Osteoblast (primary cell): Measurements from ENCODE around the gene PLXDC2. TPM values are rescaled to one million over a fixed set of nuclear protein-coding genes. Genes with fewer than 3 reads are reported as not detected.

Experiments used
- DNase-seq: peaks from one replicate; pipeline ENCODE4 v3.0.0; 2011; ENCODE audit warnings: low spot score, mixed read lengths; ENCODE audit not compliant: insufficient read length; ENCODE audit errors: missing footprints
- H2AFZ ChIP-seq: 2 replicates; pipeline ENCODE4 v1.6.0; 2011; ENCODE audit warnings: mild to moderate bottlenecking, low read length
- H3K27ac ChIP-seq: 2 replicates; pipeline ENCODE4 v1.5.1; 2011; ENCODE audit warnings: mild to moderate bottlenecking, low read depth, low read length, moderate library complexity
- H3K27me3 ChIP-seq: 2 replicates; pipeline ENCODE4 v1.6.0; 2012; ENCODE audit warnings: mild to moderate bottlenecking, control low read depth, inconsistent platforms, low read length, moderate library complexity; ENCODE audit not compliant: insufficient read depth
- H3K36me3 ChIP-seq: 2 replicates; pipeline ENCODE4 v1.5.1; 2011; ENCODE audit warnings: mild to moderate bottlenecking, low read length, control low read depth, moderate library complexity; ENCODE audit not compliant: insufficient read depth
- H3K4me1 ChIP-seq: 2 replicates; pipeline ENCODE4 v1.5.1; 2011; ENCODE audit warnings: mild to moderate bottlenecking, low read length, control low read depth, moderate library complexity; ENCODE audit not compliant: insufficient read depth
- H3K4me2 ChIP-seq: 2 replicates; pipeline ENCODE4 v1.6.0; 2011; ENCODE audit warnings: mild to moderate bottlenecking, low read length; ENCODE audit not compliant: insufficient read depth
- H3K4me3 ChIP-seq: fragments of 200-600 bp; sonication (generic); 3 replicates; pipeline ENCODE4 v1.5.1; 2012; ENCODE audit warnings: mild to moderate bottlenecking, low read length, inconsistent platforms; ENCODE audit not compliant: insufficient read depth
- H3K79me2 ChIP-seq: 2 replicates; pipeline ENCODE4 v1.6.0; 2012; ENCODE audit warnings: mild to moderate bottlenecking, low read length, control low read depth, inconsistent platforms; ENCODE audit not compliant: insufficient read depth
- H3K9me3 ChIP-seq: 2 replicates; pipeline ENCODE4 v1.5.1; 2011; ENCODE audit warnings: low read depth, low read length, control low read depth
- H4K20me1 ChIP-seq: 2 replicates; pipeline ENCODE4 v1.6.0; 2012; ENCODE audit warnings: mild to moderate bottlenecking, low read length, control low read depth; ENCODE audit not compliant: insufficient read depth
- total RNA-seq: library from RNA; depleted of rRNA; stranded (reverse); fragments of >200 nt; gene quantifications from 2 replicates; pipeline ENCODE4 v1.2.3, GENCODE V29; 2012
- TF ChIP-seq, protein P1 (sequence below): IDR thresholded peaks from 2 replicates; pipeline ENCODE4 v1.5.1; 2011; ENCODE audit warnings: mild to moderate bottlenecking, low read depth, low read length, moderate library complexity; ENCODE audit errors: extremely low read depth

Gene PLXDC2
- total RNA-seq, 1 donor = 63.3 TPM

DNA sequence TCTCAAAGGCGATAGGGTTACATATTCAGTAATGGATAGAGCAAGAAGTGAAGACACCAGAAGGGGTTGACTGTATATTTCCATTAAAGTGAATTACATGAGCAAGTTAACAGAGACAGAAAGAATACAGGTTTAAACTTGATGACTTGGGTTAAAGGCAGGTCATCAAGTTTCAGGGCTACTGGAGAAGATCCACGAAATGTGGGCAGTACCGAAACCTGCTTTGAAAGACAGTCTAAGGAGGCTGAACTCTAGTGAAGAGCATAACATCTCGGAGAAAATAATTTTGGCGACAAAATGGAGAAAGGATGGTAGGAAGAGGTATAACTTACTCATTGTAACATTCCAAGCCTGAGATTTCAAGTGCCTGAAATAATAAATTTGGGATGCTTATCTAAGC is 26.6 kb upstream of the PLXDC2 start:
- H4K20me1 ChIP-seq = no peaks in the 10 kb centered on the region
- DNase-seq = no peak
- H2AFZ ChIP-seq = no peak overlapping the region
- no peaks in the 10 kb centered on the region for H3K4me1 ChIP-seq
- TF ChIP-seq, protein P1, sequence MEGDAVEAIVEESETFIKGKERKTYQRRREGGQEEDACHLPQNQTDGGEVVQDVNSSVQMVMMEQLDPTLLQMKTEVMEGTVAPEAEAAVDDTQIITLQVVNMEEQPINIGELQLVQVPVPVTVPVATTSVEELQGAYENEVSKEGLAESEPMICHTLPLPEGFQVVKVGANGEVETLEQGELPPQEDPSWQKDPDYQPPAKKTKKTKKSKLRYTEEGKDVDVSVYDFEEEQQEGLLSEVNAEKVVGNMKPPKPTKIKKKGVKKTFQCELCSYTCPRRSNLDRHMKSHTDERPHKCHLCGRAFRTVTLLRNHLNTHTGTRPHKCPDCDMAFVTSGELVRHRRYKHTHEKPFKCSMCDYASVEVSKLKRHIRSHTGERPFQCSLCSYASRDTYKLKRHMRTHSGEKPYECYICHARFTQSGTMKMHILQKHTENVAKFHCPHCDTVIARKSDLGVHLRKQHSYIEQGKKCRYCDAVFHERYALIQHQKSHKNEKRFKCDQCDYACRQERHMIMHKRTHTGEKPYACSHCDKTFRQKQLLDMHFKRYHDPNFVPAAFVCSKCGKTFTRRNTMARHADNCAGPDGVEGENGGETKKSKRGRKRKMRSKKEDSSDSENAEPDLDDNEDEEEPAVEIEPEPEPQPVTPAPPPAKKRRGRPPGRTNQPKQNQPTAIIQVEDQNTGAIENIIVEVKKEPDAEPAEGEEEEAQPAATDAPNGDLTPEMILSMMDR = no peak
- no peaks in the 10 kb centered on the region for H3K79me2 ChIP-seq
- no peak overlapping the region for H3K4me2 ChIP-seq
- no peaks in the 10 kb centered on the region for H3K9me3 ChIP-seq
- no peaks in the 10 kb centered on the region for H3K36me3 ChIP-seq
- no peak overlapping the region for H3K27ac ChIP-seq
- no peaks in the 10 kb centered on the region for H3K27me3 ChIP-seq
- H3K4me3 ChIP-seq = no peak overlapping the region

DNA sequence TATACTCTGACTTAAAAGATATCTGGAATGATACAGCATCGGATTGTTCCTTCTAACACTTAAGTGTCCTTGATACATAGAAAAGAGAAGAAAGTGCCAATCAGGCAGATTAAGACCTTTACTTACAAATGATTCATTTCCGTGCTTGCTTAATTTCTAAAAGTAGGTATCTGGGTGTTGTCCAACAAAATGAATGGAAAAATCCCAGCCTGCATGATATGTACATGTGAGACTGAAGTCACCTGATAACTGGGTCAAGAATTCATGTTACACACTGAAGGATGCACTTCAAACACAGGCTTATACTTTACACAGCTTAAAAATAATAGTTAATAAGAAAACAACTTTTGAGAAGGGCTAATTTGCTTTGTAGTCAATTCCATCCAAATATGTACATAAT is 25.2 kb upstream of the PLXDC2 start:
- TF ChIP-seq, protein P1 = no peak

DNA sequence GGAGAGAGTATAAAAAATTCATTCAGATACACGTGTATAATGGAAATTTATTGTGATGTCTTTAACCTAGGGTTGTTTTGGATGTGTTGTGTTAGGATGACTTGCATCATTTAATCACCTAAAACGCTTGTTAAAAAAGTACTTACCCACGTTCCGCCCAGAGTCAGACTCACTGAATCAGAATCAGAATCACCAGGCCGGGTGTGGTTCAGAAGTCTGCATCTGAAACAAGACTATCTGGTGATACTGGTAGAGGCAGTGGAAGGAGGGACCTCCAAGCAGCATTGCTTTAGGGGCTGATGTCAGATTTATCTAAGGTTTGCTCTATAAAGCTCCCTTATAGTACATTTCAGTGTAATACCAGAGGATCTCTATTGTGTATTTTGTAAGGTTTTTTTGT is 20.5 kb upstream of the PLXDC2 start:
- Histone ChIP-seq H3K4me1 (no peaks in the 10 kb centered on the region), H3K27ac (no peak overlapping the region), H2AFZ (no peak overlapping the region), H3K4me2 (no peak overlapping the region), H3K79me2 (no peaks in the 10 kb centered on the region), H3K4me3 (no peak overlapping the region), H4K20me1 (no peaks in the 10 kb centered on the region), H3K9me3 (no peaks in the 10 kb centered on the region), H3K27me3 (no peaks in the 10 kb centered on the region), H3K36me3 (no peaks in the 10 kb centered on the region)
- TF ChIP-seq, protein P1 = no peak
- no peak for DNase-seq

More for the DNA sequence above, 25.2 kb upstream of the PLXDC2 start:
- H3K4me2 ChIP-seq = no peak overlapping the region
- no peak overlapping the region for H3K27ac ChIP-seq
- DNase-seq = no peak
- H3K79me2 ChIP-seq = no peaks in the 10 kb centered on the region
- H3K4me1 ChIP-seq = no peaks in the 10 kb centered on the region
- no peak overlapping the region for H2AFZ ChIP-seq
- no peaks in the 10 kb centered on the region for H4K20me1 ChIP-seq
- H3K9me3 ChIP-seq = no peaks in the 10 kb centered on the region
- H3K36me3 ChIP-seq = no peaks in the 10 kb centered on the region
- no peaks in the 10 kb centered on the region for H3K27me3 ChIP-seq
- H3K4me3 ChIP-seq = no peak overlapping the region

DNA sequence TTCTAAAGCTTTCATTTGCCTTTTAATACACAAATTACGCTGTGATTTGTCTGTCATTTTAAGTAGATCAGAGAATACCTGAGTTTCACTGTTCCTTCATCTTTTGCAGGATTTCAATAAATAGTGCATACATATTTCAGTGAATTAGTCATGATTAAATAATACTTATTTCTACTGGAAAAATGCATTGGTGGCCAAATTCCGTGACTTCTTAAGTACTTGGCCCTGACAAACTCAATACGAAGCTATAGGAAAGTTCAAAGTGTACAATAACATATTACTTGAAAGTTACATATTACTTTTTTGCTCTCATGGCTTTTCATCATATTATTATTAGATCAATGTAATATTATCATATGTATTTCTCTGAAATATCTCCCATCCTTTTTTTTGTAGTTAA is 16.1 kb upstream of the PLXDC2 start:
- H4K20me1 ChIP-seq = no peaks in the 10 kb centered on the region
- no peak overlapping the region for H3K4me3 ChIP-seq
- H3K9me3 ChIP-seq = no peaks in the 10 kb centered on the region
- H3K27me3 ChIP-seq = no peaks in the 10 kb centered on the region
- TF ChIP-seq, protein P1 = no peak
- no peaks in the 10 kb centered on the region for H3K79me2 ChIP-seq
- no peaks in the 10 kb centered on the region for H3K36me3 ChIP-seq
- no peak overlapping the region for H2AFZ ChIP-seq
- H3K27ac ChIP-seq = no peak overlapping the region
- H3K4me1 ChIP-seq = no peaks in the 10 kb centered on the region
- H3K4me2 ChIP-seq = no peak overlapping the region
- no peak for DNase-seq
